ENCODE data around the gene PHTF2.

The PHTF2 gene

GRCh38 chr7:78002021-78002420 lies 203.4 kb downstream of the PHTF2 start:
- H3K9me3 Mint-ChIP-seq = no peaks in the 10 kb centered on the region
- no peak for ATAC-seq (ENCODE audit: low read depth)
- DNase-seq (ENCODE audit: low spot score in 2 of 2) = no peak
- H3K4me1 Mint-ChIP-seq = no peaks in the 10 kb centered on the region
- H3K27ac Mint-ChIP-seq = no peak overlapping the region
- no peaks in the 10 kb centered on the region for H3K36me3 Mint-ChIP-seq
- H3K27me3 Mint-ChIP-seq = peaks cover 6% of the 10 kb centered on the region
- no peak overlapping the region for H3K4me3 Mint-ChIP-seq

- Mint-ChIP-seq H3K4me3 (no peak overlapping the region), H3K4me1 (no peaks in the 10 kb centered on the region), H3K9me3 (no peaks in the 10 kb centered on the region), H3K27ac (no peak overlapping the region), H3K27me3 (peaks cover 6% of the 10 kb centered on the region), H3K36me3 (no peaks in the 10 kb centered on the region)
- no peak for ATAC-seq (ENCODE audit: low read depth)
- DNase-seq (ENCODE audit: low spot score in 2 of 2) = no peak
Observed at GRCh38 chr7:78002715-78003114, 204.1 kb downstream of the PHTF2 start.

- Mint-ChIP-seq H3K36me3 (no peaks in the 10 kb centered on the region), H3K4me1 (no peaks in the 10 kb centered on the region), H3K27me3 (no peaks in the 10 kb centered on the region), H3K4me3 (no peak overlapping the region), H3K9me3 (no peaks in the 10 kb centered on the region), H3K27ac (no peak overlapping the region)
- DNase-seq (ENCODE audit: low spot score in 2 of 2) (no peak), ATAC-seq (ENCODE audit: low read depth) (no peak)
Observed at GRCh38 chr7:78006063-78006755, 207.6 kb downstream of the PHTF2 start.

All from memory B cell (primary cell).